Measurements from ENCODE around the gene ACR.
A peak's percentile ranks its signal among the peaks of the same experiment; 100 is the strongest.

ACR gene

DNA sequence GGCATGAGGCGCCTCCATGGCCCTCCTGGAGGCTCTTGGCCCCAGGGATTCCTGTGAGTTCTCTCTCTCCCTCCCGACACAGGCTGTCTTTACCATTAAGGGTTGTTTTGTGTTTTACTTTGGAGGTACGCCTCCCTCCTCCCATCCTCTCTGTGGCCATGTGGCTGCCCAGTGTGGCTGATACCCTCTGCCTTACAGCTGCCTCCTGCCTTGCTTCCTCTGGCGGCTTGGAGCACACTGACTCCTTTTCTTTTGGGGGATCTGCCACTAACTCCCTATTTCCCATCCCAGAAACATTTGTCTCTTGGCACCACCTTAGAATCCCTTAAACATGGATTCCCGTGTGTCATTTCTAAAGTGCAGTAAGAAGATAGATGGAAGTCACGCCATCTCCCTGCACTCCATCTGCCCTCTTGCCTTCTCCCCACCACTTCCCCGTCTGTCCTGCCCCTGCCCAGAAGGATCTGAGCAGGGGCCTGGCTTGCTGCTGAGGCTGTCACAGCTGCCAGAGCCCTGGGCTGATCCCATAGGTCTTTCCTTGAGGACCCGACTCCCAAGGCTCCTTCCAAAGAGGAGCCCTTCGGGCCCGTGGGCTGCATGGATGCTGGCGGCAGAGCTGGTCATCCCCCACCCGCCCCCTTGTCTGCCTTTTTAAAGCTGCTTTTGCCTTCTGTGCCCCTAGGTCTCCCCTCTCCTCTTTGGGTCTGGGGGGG, 15.1 kb upstream of the ACR start:
- no peak overlapping the region for H3K9ac ChIP-seq (ENCODE audit: low read depth, low read length)

GRCh38 chr22:50723991-50724390, 14.0 kb upstream of the ACR start:
- Histone ChIP-seq H3K36me3 (ENCODE audit: control insufficient read depth, insufficient read depth, low read length) (no peaks in the 10 kb centered on the region), H3K9me3 (ENCODE audit: control insufficient read depth, insufficient read depth, low read length) (no peaks in the 10 kb centered on the region), H3K27me3 (ENCODE audit: control insufficient read depth, insufficient read depth, low read length) (peaks cover 18% of the 10 kb centered on the region), H3K9ac (ENCODE audit: low read depth, low read length) (no peak overlapping the region), H3K4me1 (ENCODE audit: control insufficient read depth, insufficient read depth, low read length) (no peaks in the 10 kb centered on the region), H3K4me3 (ENCODE audit: low read depth, low read length) (no peak overlapping the region)

More for the DNA sequence above, 15.1 kb upstream of the ACR start:
- H3K4me3 ChIP-seq (ENCODE audit: low read depth, low read length) = no peak overlapping the region
- H3K9me3 ChIP-seq (ENCODE audit: control insufficient read depth, insufficient read depth, low read length) = no peaks in the 10 kb centered on the region
- no peaks in the 10 kb centered on the region for H3K4me1 ChIP-seq (ENCODE audit: control insufficient read depth, insufficient read depth, low read length)
- peaks cover 26% of the 10 kb centered on the region for H3K27me3 ChIP-seq (ENCODE audit: control insufficient read depth, insufficient read depth, low read length)
- H3K36me3 ChIP-seq (ENCODE audit: control insufficient read depth, insufficient read depth, low read length) = no peaks in the 10 kb centered on the region

- Histone ChIP-seq H3K27me3 (ENCODE audit: control insufficient read depth, insufficient read depth, low read length) (peaks cover 15% of the 10 kb centered on the region), H3K9ac (ENCODE audit: low read depth, low read length) (no peak overlapping the region), H3K9me3 (ENCODE audit: control insufficient read depth, insufficient read depth, low read length) (no peaks in the 10 kb centered on the region), H3K4me1 (ENCODE audit: control insufficient read depth, insufficient read depth, low read length) (no peaks in the 10 kb centered on the region), H3K4me3 (ENCODE audit: low read depth, low read length) (no peak overlapping the region), H3K36me3 (ENCODE audit: control insufficient read depth, insufficient read depth, low read length) (no peaks in the 10 kb centered on the region)
These were observed 13.4 kb upstream of the ACR start for GRCh38 chr22:50724616-50725015.

- H3K27me3 ChIP-seq (ENCODE audit: control insufficient read depth, insufficient read depth, low read length) = peaks cover 22% of the 10 kb centered on the region
- no peaks in the 10 kb centered on the region for H3K4me1 ChIP-seq (ENCODE audit: control insufficient read depth, insufficient read depth, low read length)
- H3K9ac ChIP-seq (ENCODE audit: low read depth, low read length) = no peak overlapping the region
- H3K36me3 ChIP-seq (ENCODE audit: control insufficient read depth, insufficient read depth, low read length) = no peaks in the 10 kb centered on the region
- no peaks in the 10 kb centered on the region for H3K9me3 ChIP-seq (ENCODE audit: control insufficient read depth, insufficient read depth, low read length)
- H3K4me3 ChIP-seq (ENCODE audit: low read depth, low read length) = no peak overlapping the region
These were observed 12.4 kb upstream of the ACR start for GRCh38 chr22:50725597-50725996.

- peaks cover 26% of the 10 kb centered on the region for H3K27me3 ChIP-seq (ENCODE audit: control insufficient read depth, insufficient read depth, low read length)
- no peaks in the 10 kb centered on the region for H3K36me3 ChIP-seq (ENCODE audit: control insufficient read depth, insufficient read depth, low read length)
- H3K4me3 ChIP-seq (ENCODE audit: low read depth, low read length) = no peak overlapping the region
- H3K9ac ChIP-seq (ENCODE audit: low read depth, low read length) = no peak overlapping the region
- no peaks in the 10 kb centered on the region for H3K4me1 ChIP-seq (ENCODE audit: control insufficient read depth, insufficient read depth, low read length)
- no peaks in the 10 kb centered on the region for H3K9me3 ChIP-seq (ENCODE audit: control insufficient read depth, insufficient read depth, low read length)
These were observed 11.2 kb upstream of the ACR start for GRCh38 chr22:50726643-50727340.

- H3K27me3 ChIP-seq (ENCODE audit: control insufficient read depth, insufficient read depth, low read length) = peaks cover 31% of the 10 kb centered on the region
- H3K9ac ChIP-seq (ENCODE audit: low read depth, low read length) = no peak overlapping the region
- H3K4me3 ChIP-seq (ENCODE audit: low read depth, low read length) = no peak overlapping the region
These were observed 10.1 kb upstream of the ACR start for GRCh38 chr22:50727678-50728522.

GRCh38 chr22:50728523-50728931, 9.5 kb upstream of the ACR start:
- H3K4me3 ChIP-seq (ENCODE audit: low read depth, low read length) = no peak overlapping the region
- no peaks in the 10 kb centered on the region for H3K36me3 ChIP-seq (ENCODE audit: control insufficient read depth, insufficient read depth, low read length)
- H3K27me3 ChIP-seq (ENCODE audit: control insufficient read depth, insufficient read depth, low read length) = peaks cover 35% of the 10 kb centered on the region
- no peaks in the 10 kb centered on the region for H3K9me3 ChIP-seq (ENCODE audit: control insufficient read depth, insufficient read depth, low read length)
- no peak overlapping the region for H3K9ac ChIP-seq (ENCODE audit: low read depth, low read length)
- no peaks in the 10 kb centered on the region for H3K4me1 ChIP-seq (ENCODE audit: control insufficient read depth, insufficient read depth, low read length)

More at GRCh38 chr22:50727678-50728522, 10.1 kb upstream of the ACR start:
- Histone ChIP-seq H3K4me1 (ENCODE audit: control insufficient read depth, insufficient read depth, low read length) (no peaks in the 10 kb centered on the region), H3K9me3 (ENCODE audit: control insufficient read depth, insufficient read depth, low read length) (no peaks in the 10 kb centered on the region), H3K36me3 (ENCODE audit: control insufficient read depth, insufficient read depth, low read length) (no peaks in the 10 kb centered on the region)

DNA sequence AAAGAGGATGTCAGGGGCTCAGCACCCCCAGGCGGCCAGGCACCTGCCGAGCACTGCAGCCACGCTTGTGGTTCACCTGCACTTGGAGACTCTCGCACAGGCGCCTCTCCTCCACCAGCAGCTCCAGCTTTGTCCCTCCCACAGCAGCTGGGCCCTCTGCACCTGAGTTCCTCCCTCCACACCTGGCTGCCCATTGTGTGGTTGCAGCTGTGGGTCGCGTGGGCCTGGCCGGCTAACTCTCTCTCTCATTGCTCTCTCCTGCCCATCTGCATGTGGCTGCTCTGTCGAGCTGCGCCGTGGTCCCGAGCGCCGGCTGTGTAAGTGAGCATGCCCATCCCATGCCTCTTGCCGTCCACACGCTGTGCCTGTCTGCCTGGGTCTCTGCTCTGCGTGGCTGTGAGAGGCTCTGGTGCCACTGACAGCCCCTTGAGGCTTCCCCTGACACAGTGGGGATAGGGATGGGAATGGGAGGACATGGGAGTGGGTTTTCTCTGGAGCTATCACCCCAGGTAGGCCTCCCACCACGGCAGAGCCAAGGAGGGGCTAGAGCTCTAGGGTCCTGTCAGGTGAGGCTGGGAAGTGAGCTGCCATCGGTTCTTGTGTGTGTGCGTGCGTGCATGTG, 8.5 kb upstream of the ACR start:
- no peak overlapping the region for H3K9ac ChIP-seq (ENCODE audit: low read depth, low read length)
- H3K9me3 ChIP-seq (ENCODE audit: control insufficient read depth, insufficient read depth, low read length) = no peaks in the 10 kb centered on the region
- no peaks in the 10 kb centered on the region for H3K36me3 ChIP-seq (ENCODE audit: control insufficient read depth, insufficient read depth, low read length)
- H3K4me1 ChIP-seq (ENCODE audit: control insufficient read depth, insufficient read depth, low read length) = no peaks in the 10 kb centered on the region
- H3K4me3 ChIP-seq (ENCODE audit: low read depth, low read length) = no peak overlapping the region
- peaks cover 42% of the 10 kb centered on the region for H3K27me3 ChIP-seq (ENCODE audit: control insufficient read depth, insufficient read depth, low read length)

DNA sequence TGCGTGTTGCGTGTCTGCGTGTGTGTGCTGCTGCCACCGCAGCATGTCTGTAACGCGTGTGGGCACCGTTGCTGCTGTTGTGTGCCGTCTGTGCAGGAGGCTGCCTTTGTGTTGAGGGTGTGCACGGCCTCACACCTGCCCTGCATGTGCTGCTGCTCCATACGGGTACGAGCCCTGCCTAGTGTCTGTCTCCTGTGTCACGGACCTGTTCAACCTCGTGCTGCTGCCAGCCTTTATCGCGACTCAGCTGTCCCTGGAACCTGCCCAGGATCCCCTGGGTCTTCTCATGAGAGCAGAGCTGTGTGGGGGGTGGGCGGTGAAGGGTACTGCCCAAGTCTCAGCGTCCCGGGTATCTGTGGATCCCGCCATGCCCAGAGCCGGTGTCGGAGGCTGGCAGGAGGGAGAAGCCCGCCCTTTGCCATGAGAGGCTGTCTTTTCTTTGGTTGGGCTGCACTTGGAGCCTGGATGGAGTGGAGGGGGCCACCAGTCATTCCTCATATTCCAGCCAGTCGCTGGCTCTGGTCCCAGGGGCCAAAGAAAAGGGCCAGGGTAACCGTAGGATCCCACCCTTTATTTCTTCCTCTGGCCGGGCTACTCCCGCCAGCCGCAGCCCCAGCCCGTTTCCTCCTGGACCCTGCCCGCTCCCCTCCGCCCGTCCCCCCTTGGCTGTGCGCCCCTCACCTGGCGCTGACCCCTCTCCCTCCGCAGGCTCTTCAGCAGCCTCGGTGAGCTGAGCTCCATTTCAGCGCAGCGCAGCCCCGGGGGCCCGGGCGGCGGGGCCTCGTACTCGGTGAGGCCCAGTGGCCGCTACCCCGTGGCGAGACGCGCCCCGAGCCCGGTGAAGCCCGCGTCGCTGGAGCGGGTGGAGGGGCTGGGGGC, 7.8 kb upstream of the ACR start:
- Histone ChIP-seq H3K36me3 (ENCODE audit: control insufficient read depth, insufficient read depth, low read length) (no peaks in the 10 kb centered on the region), H3K4me1 (ENCODE audit: control insufficient read depth, insufficient read depth, low read length) (no peaks in the 10 kb centered on the region), H3K4me3 (ENCODE audit: low read depth, low read length) (no peak overlapping the region), H3K9ac (ENCODE audit: low read depth, low read length) (no peak overlapping the region), H3K27me3 (ENCODE audit: control insufficient read depth, insufficient read depth, low read length) (peaks cover 46% of the 10 kb centered on the region), H3K9me3 (ENCODE audit: control insufficient read depth, insufficient read depth, low read length) (no peaks in the 10 kb centered on the region)

DNA sequence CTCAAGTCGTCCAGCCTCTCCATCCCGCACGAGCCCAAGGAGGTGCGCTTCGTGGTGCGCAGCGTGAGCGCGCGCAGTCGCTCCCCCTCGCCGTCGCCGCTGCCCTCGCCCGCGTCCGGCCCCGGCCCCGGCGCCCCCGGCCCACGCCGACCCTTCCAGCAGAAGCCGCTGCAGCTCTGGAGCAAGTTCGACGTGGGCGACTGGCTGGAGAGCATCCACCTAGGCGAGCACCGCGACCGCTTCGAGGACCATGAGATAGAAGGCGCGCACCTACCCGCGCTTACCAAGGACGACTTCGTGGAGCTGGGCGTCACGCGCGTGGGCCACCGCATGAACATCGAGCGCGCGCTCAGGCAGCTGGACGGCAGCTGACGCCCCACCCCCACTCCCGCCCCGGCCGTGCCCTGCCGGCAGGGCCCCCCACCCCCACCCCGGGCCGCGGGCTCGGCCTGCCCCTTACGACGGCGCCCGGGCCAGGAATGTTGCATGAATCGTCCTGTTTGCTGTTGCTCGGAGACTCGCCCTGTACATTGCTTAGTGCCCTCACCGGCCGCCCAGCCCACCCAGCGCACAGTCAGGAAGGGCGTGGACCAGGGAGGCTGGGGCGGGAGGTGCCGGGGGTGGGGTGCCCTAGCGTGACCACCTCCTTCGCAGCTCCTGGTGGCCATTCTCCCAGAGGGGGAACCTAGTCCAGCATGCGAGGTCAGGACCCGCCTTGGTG, 6.9 kb upstream of the ACR start:
- Histone ChIP-seq H3K27me3 (ENCODE audit: control insufficient read depth, insufficient read depth, low read length) (peaks cover 55% of the 10 kb centered on the region), H3K9ac (ENCODE audit: low read depth, low read length) (no peak overlapping the region), H3K4me3 (ENCODE audit: low read depth, low read length) (peak overlapping the region; percentile 8), H3K36me3 (ENCODE audit: control insufficient read depth, insufficient read depth, low read length) (no peaks in the 10 kb centered on the region), H3K4me1 (ENCODE audit: control insufficient read depth, insufficient read depth, low read length) (no peaks in the 10 kb centered on the region), H3K9me3 (ENCODE audit: control insufficient read depth, insufficient read depth, low read length) (no peaks in the 10 kb centered on the region)

Measured in iPS-15b (cell line).